ENCODE data around the gene BAZ1A.

The BAZ1A gene

GRCh38 chr14:34710006-34710405 is 165.2 kb downstream of the BAZ1A start:
- no peak for TF ChIP-seq CTCF (conservative IDR thresholded peaks at IDR 0.05)
- H3K27ac ChIP-seq, result no peak overlapping the region

DNA sequence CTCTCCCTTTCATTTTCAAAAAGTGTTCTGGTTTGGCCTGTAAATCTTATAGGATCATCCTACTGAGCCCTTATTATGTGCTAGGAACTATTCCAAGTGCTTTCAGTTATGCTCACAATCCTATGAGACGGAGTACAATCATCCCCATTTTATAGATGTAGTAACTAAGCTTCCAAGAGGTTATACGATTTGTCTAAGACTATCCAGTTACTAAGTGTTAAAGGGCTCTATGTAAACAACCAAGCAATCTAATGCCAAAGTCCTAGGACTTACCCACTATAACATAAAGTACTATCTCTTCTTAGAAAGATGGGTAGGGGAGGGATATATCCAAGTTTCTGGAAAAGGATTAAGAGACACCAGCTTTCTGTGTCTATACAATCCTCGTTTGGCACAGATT is 167.4 kb downstream of the BAZ1A start:
- no peak overlapping the region for H3K27ac ChIP-seq
- TF ChIP-seq CTCF (conservative IDR thresholded peaks at IDR 0.05), result no peak

All from VCaP (cell line).